ENCODE results near the gene CHCHD6.

GRCh38 chr3:126784254-126784653 is 80.2 kb downstream of the CHCHD6 start:
- TF ChIP-seq CTCF (IDR thresholded peaks at IDR 0.05), result no peak
- no peak for TF ChIP-seq POLR2A (IDR thresholded peaks at IDR 0.05)
